ENCODE measurements around the gene KL.

DNA sequence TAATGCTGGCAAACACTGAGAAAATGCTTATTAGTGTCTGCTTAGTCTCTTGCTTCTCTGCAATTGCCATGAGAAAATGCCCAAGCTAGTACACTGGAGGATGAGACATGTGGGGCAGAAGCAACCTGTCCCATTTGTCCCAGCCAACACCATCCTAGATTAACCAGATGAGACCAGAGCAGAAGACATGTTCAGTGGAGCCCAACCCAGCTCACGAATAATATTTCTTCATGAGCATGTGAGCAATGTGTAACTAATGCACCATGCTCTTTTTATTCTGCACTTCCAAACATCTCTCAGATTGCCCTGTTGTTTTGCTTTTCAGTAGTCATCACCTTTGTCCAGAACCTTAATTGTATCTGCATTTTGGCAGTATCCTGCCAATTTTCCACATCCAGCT, 21.4 kb downstream of the KL start:
- TF ChIP-seq POLR2A (IDR thresholded peaks at IDR 0.05; ENCODE audit: low read depth, low read length) (no peak), TAF1 (IDR thresholded peaks at IDR 0.05; ENCODE audit: low read depth, low read length) (no peak), POLR2AphosphoS5 (IDR thresholded peaks at IDR 0.05; ENCODE audit: low read depth, low read length) (no peak)
